UCSD-AML1 (cell line): Measurements from ENCODE around the gene DHRS2.
"Not testable (repeated sequence)": the region's sequence is repeated elsewhere in the genome, so short reads cannot be mapped to it uniquely, and the experiment has no call there.

Experiments
- DNase-seq: peaks from one replicate; lab custom pipeline; 2025; ENCODE audit not compliant: unreplicated experiment; lab: John Stamatoyannopoulos, UW

The DHRS2 gene

GRCh38 chr14:23636317-23637211 lies at the start of gene DHRS2:
Gene DHRS2 (plus strand): TSS chr14:23636364. CDS start chr14:23638865, 2,501 bp downstream.
- DNase-seq: no peak

DNA sequence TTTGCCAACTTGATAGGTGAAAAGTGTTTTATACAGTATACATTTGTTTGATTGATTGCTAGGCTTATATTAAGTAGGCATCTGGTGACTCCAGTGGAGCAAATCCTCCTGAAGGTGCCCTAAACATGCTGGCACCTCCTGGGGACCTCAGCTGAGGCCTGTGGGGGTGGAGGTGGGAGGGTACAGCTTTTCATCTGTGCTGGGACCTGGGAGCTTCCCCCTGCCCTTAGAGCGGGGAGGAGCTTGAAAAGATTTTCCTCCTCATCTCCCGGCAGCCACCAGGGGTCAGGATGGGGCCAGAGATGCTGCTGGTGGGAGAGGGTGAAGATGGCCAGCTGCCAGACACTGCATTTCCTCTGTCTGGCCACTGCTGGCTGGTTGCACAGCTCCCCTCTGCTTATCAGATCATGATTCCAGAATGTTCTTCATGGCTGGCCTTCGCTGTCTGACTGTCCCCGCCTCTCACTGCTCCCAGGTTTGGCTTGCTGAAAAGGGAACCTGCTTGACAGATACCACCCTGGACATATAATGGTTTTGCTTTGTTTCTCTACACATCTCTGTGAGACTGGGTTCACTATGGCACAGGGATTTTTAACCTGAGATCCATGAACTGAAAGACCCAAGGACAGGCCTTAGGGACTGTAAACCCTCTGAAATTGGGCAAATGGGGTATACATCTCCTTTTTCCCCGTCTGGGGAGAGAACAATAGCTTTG lies 47.1 kb upstream of the DHRS2 start:
- DNase-seq: peak; percentile 85

GRCh38 chr14:23589606-23590005 lies 46.6 kb upstream of the DHRS2 start:
- no peak for DNase-seq

GRCh38 chr14:23590198-23590597 lies 46.0 kb upstream of the DHRS2 start:
- DNase-seq: no peak

GRCh38 chr14:23594191-23594590 lies 42.0 kb upstream of the DHRS2 start:
- not testable (repeated sequence) for DNase-seq

- DNase-seq: no peak
These were observed 35.8 kb upstream of the DHRS2 start for GRCh38 chr14:23600322-23600707.

GRCh38 chr14:23600806-23601205 lies 35.4 kb upstream of the DHRS2 start:
- DNase-seq: no peak

DNA sequence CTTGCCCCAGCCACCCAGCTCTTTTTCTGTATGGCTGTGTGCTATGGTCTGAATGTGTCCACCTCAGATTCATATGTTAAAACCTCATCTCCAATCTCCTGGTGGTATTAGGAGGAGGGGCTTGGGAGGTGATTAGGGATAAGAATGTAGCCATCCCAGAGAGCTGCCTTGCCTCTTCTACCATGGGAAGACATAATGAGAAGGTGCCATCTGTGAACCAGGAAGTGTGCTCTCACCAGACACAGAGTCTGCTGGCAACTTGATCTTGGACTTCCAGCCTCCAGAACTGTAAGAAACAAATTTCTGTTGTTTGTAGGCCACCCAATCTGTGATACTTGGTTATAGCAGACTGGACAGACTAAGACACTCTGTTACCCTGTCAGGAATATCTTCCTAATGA lies 34.7 kb upstream of the DHRS2 start:
- DNase-seq: no peak

- no peak for DNase-seq
These were observed 34.4 kb upstream of the DHRS2 start for GRCh38 chr14:23601845-23602180.

GRCh38 chr14:23602181-23603095 lies 33.7 kb upstream of the DHRS2 start:
- DNase-seq: no peak

GRCh38 chr14:23603103-23603502 lies 33.1 kb upstream of the DHRS2 start:
- no peak for DNase-seq

DNA sequence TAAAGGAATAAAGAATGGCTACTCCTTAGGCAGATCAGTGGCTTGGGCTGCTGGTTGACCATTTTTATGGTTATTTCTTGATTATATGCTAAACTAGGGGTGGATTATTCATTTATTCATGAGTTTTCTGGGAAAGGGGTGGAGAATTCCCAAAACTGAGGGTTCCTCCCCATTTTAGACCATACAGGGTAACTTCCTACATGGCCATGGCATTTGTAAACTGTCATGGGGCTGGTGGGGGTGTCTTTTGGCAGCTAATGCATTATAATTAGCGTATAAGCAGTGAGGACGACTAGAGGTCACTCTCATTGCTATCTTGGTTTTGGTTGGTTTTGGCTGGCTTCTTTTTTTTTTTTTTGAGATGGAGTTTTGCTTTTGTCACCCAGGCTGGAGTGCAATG lies 32.0 kb upstream of the DHRS2 start:
- DNase-seq: no peak

DNA sequence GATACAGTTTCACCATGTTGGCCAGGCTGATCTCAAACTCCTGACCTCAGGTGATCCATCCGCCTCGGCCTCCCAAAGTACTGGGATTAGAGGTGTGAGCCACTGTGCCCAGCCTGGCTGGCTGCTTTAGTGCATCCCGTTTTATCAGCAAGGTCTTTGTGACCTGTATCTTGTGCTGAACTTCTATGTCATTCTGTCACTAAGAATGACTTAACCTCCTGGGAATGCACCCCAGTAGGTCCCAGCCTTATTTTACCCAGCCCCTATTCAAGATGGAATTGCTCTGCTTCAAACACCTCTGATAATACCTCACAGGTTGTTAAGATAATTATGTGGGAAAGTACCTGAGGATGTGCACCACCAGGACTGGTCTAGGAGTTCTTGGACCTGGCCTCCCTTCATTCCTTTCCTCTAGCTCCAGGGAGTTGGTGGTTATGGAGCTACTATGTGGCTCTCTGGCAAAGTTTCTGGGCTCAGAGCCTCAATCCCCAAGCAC lies 31.4 kb upstream of the DHRS2 start:
- no peak for DNase-seq

- no peak for DNase-seq
These were observed 30.1 kb upstream of the DHRS2 start for GRCh38 chr14:23605931-23606585.

GRCh38 chr14:23608454-23608853 lies 27.7 kb upstream of the DHRS2 start:
- DNase-seq: no peak

GRCh38 chr14:23609001-23609400 lies 27.2 kb upstream of the DHRS2 start:
- DNase-seq: no peak

GRCh38 chr14:23609411-23610089 lies 26.6 kb upstream of the DHRS2 start:
- not testable (repeated sequence) for DNase-seq

GRCh38 chr14:23610090-23610814 lies 25.9 kb upstream of the DHRS2 start:
- DNase-seq: no peak

GRCh38 chr14:23610815-23611289 lies 25.3 kb upstream of the DHRS2 start:
- DNase-seq: no peak
